ENCODE measurements around the gene CYTH1. TPM values are rescaled to one million over a fixed set of nuclear protein-coding genes. Genes with fewer than 3 reads are reported as not detected.

CYTH1 gene
- total RNA-seq, 1 donor from 2014 or later = 35.5 TPM

DNA sequence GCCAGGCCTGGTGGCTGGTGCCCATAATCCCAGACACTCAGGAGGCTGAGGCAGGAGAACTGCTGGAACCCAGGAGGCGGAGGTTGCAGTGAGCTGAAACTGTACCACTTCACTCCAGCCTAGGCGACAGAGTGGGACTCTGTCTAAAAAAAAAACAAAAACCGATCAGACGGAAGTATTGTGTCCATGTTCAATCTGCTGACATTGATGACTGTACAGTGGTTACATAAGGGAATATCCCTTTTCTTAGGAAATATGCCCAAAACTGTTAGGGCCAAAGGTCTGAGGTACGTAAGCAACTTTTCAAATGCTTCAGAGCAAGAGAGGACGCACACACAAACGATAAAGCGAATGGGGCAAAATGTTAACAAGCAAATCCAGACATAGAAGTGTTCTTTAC is 135.0 kb downstream of the CYTH1 start:
- Histone ChIP-seq H3K36me3 (ENCODE audit: control insufficient read depth, insufficient read depth, low read length) (no peaks in the 10 kb centered on the region), H3K27me3 (ENCODE audit: control insufficient read depth, insufficient read depth, low read length) (peaks cover 5% of the 10 kb centered on the region), H3K4me3 (ENCODE audit: low read depth, low read length) (no peak overlapping the region)
- FAIRE-seq (no peak), DNase-seq (ENCODE audit: low read depth) (no peak)
- TF ChIP-seq, protein P1, sequence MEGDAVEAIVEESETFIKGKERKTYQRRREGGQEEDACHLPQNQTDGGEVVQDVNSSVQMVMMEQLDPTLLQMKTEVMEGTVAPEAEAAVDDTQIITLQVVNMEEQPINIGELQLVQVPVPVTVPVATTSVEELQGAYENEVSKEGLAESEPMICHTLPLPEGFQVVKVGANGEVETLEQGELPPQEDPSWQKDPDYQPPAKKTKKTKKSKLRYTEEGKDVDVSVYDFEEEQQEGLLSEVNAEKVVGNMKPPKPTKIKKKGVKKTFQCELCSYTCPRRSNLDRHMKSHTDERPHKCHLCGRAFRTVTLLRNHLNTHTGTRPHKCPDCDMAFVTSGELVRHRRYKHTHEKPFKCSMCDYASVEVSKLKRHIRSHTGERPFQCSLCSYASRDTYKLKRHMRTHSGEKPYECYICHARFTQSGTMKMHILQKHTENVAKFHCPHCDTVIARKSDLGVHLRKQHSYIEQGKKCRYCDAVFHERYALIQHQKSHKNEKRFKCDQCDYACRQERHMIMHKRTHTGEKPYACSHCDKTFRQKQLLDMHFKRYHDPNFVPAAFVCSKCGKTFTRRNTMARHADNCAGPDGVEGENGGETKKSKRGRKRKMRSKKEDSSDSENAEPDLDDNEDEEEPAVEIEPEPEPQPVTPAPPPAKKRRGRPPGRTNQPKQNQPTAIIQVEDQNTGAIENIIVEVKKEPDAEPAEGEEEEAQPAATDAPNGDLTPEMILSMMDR (IDR thresholded peaks at IDR 0.05; ENCODE audit: insufficient read depth, low read length, severe bottlenecking) = no peak

DNA sequence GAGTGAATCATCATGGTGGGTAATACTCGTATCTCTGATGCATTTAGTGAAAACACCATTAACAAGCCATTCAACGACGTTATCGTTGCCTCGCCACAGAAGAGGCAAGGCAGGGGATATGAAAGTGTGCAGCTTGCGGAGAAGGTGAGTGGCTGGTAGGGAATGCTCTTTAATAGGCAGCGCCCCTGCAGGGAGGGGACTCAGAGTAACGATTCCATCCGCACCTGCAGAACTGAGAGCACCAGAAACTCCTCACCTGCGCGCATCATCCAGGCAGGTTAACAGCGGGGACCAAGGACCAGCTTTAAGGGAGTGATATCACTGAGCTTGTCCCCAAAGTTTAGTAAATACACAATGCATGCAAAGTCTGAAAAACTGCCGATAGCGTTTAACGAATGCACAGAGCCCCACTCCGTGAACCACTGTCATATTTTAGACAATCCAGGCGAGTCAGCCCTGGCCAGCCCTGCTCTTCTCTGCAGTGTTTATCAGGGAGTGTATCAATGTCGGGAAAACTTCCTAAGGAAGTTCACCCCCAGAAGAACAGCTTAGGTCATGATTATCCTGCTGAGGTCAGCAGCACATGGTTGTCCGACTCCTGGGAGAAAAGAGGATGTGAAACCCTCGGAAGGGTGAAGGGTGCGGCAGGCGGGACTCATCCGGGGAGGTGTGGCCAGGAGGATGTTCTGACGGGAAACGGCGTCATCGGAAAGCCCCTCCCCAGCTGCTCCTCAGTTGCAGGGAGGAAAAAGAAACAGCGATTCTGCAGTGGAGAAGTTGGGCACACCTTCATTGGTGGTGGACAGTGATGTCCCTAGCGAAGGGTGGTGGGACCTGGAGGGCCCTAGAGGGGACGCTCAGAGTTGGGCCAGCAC is 136.4 kb downstream of the CYTH1 start:
- Histone ChIP-seq H3K4me3 (ENCODE audit: low read depth, low read length) (no peak overlapping the region), H3K27me3 (ENCODE audit: control insufficient read depth, insufficient read depth, low read length) (peaks cover 5% of the 10 kb centered on the region), H3K36me3 (ENCODE audit: control insufficient read depth, insufficient read depth, low read length) (no peaks in the 10 kb centered on the region)
- peak; percentile 5 for DNase-seq (ENCODE audit: low read depth)
- no peak for FAIRE-seq
- TF ChIP-seq, protein P1 (IDR thresholded peaks at IDR 0.05; ENCODE audit: insufficient read depth, low read length, severe bottlenecking) = no peak

DNA sequence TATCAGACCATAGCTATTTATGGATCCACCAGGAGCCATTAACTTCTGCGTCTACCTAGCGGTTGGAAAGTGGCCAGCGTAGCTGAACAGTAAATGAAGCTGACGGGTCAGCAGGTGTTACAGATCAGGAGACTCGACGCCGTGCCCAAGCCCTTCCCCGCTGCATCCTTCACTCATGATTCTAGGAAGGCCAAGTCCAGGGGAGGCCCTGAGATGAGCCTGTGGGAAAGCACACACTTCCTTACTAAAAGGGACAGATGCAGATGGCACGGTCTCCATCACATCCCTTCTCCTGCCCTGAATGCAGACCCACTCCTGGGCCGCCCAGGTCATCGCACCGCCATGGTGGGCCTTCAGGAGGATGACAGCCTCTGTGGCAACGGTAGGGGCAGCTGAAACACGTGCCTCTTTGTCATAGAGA is 137.1 kb downstream of the CYTH1 start:
- Histone ChIP-seq H3K4me3 (ENCODE audit: low read depth, low read length) (no peak overlapping the region), H3K36me3 (ENCODE audit: control insufficient read depth, insufficient read depth, low read length) (no peaks in the 10 kb centered on the region), H3K27me3 (ENCODE audit: control insufficient read depth, insufficient read depth, low read length) (peaks cover 5% of the 10 kb centered on the region)
- DNase-seq (ENCODE audit: low read depth) = no peak
- TF ChIP-seq, protein P1 (IDR thresholded peaks at IDR 0.05; ENCODE audit: insufficient read depth, low read length, severe bottlenecking) = no peak
- FAIRE-seq = no peak

DNA sequence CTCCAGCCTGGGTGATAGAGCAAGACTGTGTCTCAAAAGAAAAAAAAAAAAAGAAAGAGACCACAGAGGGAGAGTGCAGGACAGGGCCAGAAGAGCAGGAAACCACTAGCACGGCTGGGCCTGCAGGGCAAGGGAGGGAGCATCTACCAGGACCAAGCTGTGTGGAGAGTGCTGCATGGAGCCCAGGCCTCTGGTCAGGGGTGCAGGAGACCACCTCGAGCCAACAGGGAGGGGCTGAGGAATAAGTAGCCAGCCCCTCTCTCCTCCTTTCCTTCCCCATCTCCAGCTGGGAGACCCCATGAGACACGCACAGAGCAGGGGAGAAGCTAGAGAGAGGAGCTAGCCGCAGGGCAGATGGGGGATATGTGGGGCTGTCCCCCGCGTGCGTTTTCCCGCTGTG is 137.8 kb downstream of the CYTH1 start:
- no peak for FAIRE-seq

DNA sequence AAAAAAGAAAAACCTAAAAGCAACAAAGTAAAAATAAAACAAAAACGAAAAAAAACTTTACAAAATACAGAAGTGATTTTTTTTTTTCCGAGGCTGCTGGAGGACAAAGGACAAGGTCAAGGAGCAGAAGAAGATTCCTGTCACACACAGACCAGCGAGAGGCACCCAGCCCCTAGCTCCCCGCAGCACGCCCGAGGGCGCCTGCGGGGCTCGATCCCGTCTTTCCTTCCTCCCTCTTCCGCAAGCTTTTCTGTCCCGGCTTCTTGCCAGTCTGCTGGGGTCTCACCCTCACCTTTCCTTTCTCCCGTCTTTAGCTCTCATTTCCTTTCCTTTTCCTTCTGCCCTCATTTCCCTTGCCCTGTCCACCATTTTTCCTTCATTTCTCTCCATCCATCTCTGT is 138.7 kb downstream of the CYTH1 start:
- H3K27me3 ChIP-seq (ENCODE audit: control insufficient read depth, insufficient read depth, low read length) = peaks cover 5% of the 10 kb centered on the region
- DNase-seq (ENCODE audit: low read depth) = no peak
- no peak overlapping the region for H3K4me3 ChIP-seq (ENCODE audit: low read depth, low read length)
- no peak for FAIRE-seq
- TF ChIP-seq, protein P1 (IDR thresholded peaks at IDR 0.05; ENCODE audit: insufficient read depth, low read length, severe bottlenecking) = no peak
- no peaks in the 10 kb centered on the region for H3K36me3 ChIP-seq (ENCODE audit: control insufficient read depth, insufficient read depth, low read length)

More for the DNA sequence above, 137.8 kb downstream of the CYTH1 start:
- no peak for DNase-seq (ENCODE audit: low read depth)
- H3K27me3 ChIP-seq (ENCODE audit: control insufficient read depth, insufficient read depth, low read length) = peaks cover 5% of the 10 kb centered on the region
- no peaks in the 10 kb centered on the region for H3K36me3 ChIP-seq (ENCODE audit: control insufficient read depth, insufficient read depth, low read length)
- TF ChIP-seq, protein P1 (IDR thresholded peaks at IDR 0.05; ENCODE audit: insufficient read depth, low read length, severe bottlenecking) = no peak
- no peak overlapping the region for H3K4me3 ChIP-seq (ENCODE audit: low read depth, low read length)
